T-helper 9 cell (primary cell): ENCODE measurements around the gene ART5.
"Not testable (repeated sequence)": the region's sequence is repeated elsewhere in the genome, so short reads cannot be mapped to it uniquely, and the experiment has no call there.

Source experiments
- DNase-seq: peaks from one replicate; pipeline ENCODE4 v3.0.0-alpha.2; 2020

ART5 gene

GRCh38 chr11:3616721-3617460 is 24.9 kb downstream of the ART5 start:
- DNase-seq: no peak

- DNase-seq: no peak
Observed at GRCh38 chr11:3615998-3616397, 25.8 kb downstream of the ART5 start.

GRCh38 chr11:3614742-3615171 is 27.0 kb downstream of the ART5 start:
- no peak for DNase-seq

- no peak for DNase-seq
Observed at GRCh38 chr11:3613998-3614741, 27.6 kb downstream of the ART5 start.

GRCh38 chr11:3611976-3612678 is 29.7 kb downstream of the ART5 start:
- DNase-seq: no peak

GRCh38 chr11:3610846-3611245 is 30.9 kb downstream of the ART5 start:
- no peak for DNase-seq

GRCh38 chr11:3609416-3610265 is 32.2 kb downstream of the ART5 start:
- no peak for DNase-seq

GRCh38 chr11:3605771-3606203 is 36.0 kb downstream of the ART5 start:
- DNase-seq: no peak

GRCh38 chr11:3605283-3605662 is 36.5 kb downstream of the ART5 start:
- no peak for DNase-seq

- no peak for DNase-seq
Observed at GRCh38 chr11:3604167-3604566, 37.6 kb downstream of the ART5 start.

- not testable (repeated sequence) for DNase-seq
Observed at GRCh38 chr11:3600201-3600600, 41.6 kb downstream of the ART5 start.

GRCh38 chr11:3597743-3598142 is 44.0 kb downstream of the ART5 start:
- DNase-seq: not testable (repeated sequence)

GRCh38 chr11:3591326-3591725 is 50.5 kb downstream of the ART5 start:
- DNase-seq: not testable (repeated sequence)

- not testable (repeated sequence) for DNase-seq
Observed at GRCh38 chr11:3590193-3590592, 51.6 kb downstream of the ART5 start.

- DNase-seq: not testable (repeated sequence)
Observed at GRCh38 chr11:3588776-3589175, 53.0 kb downstream of the ART5 start.
